Osteoblast (primary cell): ENCODE results near the gene ERAS. TPM values are rescaled to one million over a fixed set of nuclear protein-coding genes. Genes with fewer than 3 reads are reported as not detected.
A peak's percentile ranks its signal among the peaks of the same experiment; 100 is the strongest.
"Not testable (repeated sequence)": the region's sequence is repeated elsewhere in the genome, so short reads cannot be mapped to it uniquely, and the experiment has no call there.

Experiments used
- DNase-seq: peaks from one replicate; pipeline ENCODE4 v3.0.0; 2011; ENCODE audit warnings: low spot score, mixed read lengths; ENCODE audit not compliant: insufficient read length; ENCODE audit errors: missing footprints
- H2AFZ ChIP-seq: 2 replicates; pipeline ENCODE4 v1.6.0; 2011; ENCODE audit warnings: mild to moderate bottlenecking, low read length
- H3K27ac ChIP-seq: 2 replicates; pipeline ENCODE4 v1.5.1; 2011; ENCODE audit warnings: mild to moderate bottlenecking, low read depth, low read length, moderate library complexity
- H3K27me3 ChIP-seq: 2 replicates; pipeline ENCODE4 v1.6.0; 2012; ENCODE audit warnings: mild to moderate bottlenecking, control low read depth, inconsistent platforms, low read length, moderate library complexity; ENCODE audit not compliant: insufficient read depth
- H3K36me3 ChIP-seq: 2 replicates; pipeline ENCODE4 v1.5.1; 2011; ENCODE audit warnings: mild to moderate bottlenecking, low read length, control low read depth, moderate library complexity; ENCODE audit not compliant: insufficient read depth
- H3K4me1 ChIP-seq: 2 replicates; pipeline ENCODE4 v1.5.1; 2011; ENCODE audit warnings: mild to moderate bottlenecking, low read length, control low read depth, moderate library complexity; ENCODE audit not compliant: insufficient read depth
- H3K4me2 ChIP-seq: 2 replicates; pipeline ENCODE4 v1.6.0; 2011; ENCODE audit warnings: mild to moderate bottlenecking, low read length; ENCODE audit not compliant: insufficient read depth
- H3K4me3 ChIP-seq: fragments of 200-600 bp; sonication (generic); 3 replicates; pipeline ENCODE4 v1.5.1; 2012; ENCODE audit warnings: mild to moderate bottlenecking, low read length, inconsistent platforms; ENCODE audit not compliant: insufficient read depth
- H3K79me2 ChIP-seq: 2 replicates; pipeline ENCODE4 v1.6.0; 2012; ENCODE audit warnings: mild to moderate bottlenecking, low read length, control low read depth, inconsistent platforms; ENCODE audit not compliant: insufficient read depth
- H3K9me3 ChIP-seq: 2 replicates; pipeline ENCODE4 v1.5.1; 2011; ENCODE audit warnings: low read depth, low read length, control low read depth
- H4K20me1 ChIP-seq: 2 replicates; pipeline ENCODE4 v1.6.0; 2012; ENCODE audit warnings: mild to moderate bottlenecking, low read length, control low read depth; ENCODE audit not compliant: insufficient read depth
- CTCF ChIP-seq: IDR thresholded peaks from 2 replicates; pipeline ENCODE4 v1.5.1; 2011; ENCODE audit warnings: mild to moderate bottlenecking, low read depth, low read length, moderate library complexity; ENCODE audit errors: extremely low read depth
- total RNA-seq: library from RNA; depleted of rRNA; stranded (reverse); fragments of >200 nt; gene quantifications from 2 replicates; pipeline ENCODE4 v1.2.3, GENCODE V29; 2012

Gene ERAS
- total RNA-seq, 1 donor: not detected

GRCh38 chrX:48818098-48818497 lies 8.2 kb upstream of the ERAS start:
- H4K20me1 ChIP-seq: no peaks in the 10 kb centered on the region
- no peak overlapping the region for H2AFZ ChIP-seq
- H3K27me3 ChIP-seq: no peaks in the 10 kb centered on the region
- peaks cover 4% of the 10 kb centered on the region for H3K36me3 ChIP-seq
- no peak overlapping the region for H3K4me3 ChIP-seq
- no peak overlapping the region for H3K4me2 ChIP-seq
- H3K9me3 ChIP-seq: no peaks in the 10 kb centered on the region
- no peak for DNase-seq
- no peaks in the 10 kb centered on the region for H3K4me1 ChIP-seq
- H3K79me2 ChIP-seq: no peaks in the 10 kb centered on the region
- no peak overlapping the region for H3K27ac ChIP-seq
- no peak for TF ChIP-seq CTCF

DNA sequence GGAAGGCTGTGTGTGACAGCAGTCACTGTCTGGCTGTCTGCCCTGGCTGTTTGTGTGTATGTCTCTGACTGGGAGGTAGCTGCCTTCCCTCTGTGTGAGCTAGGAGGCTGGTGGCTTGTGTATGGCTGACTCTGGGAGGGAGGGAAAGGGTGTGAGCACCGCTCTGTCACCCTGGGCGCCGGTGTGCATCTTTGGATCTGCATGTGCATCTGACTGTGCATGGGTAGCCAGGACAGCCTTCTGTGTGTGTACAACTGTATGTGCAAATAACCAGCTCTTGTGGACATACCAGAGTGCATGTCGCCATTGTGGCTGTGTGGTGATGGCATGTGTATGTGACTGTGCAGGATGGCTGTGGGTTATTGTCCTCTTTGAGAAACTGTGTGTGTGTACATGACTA lies 7.4 kb upstream of the ERAS start:
- H3K4me2 ChIP-seq: no peak overlapping the region
- H3K79me2 ChIP-seq: no peaks in the 10 kb centered on the region
- H3K4me3 ChIP-seq: no peak overlapping the region
- no peaks in the 10 kb centered on the region for H4K20me1 ChIP-seq
- H2AFZ ChIP-seq: no peak overlapping the region
- TF ChIP-seq CTCF: no peak
- no peaks in the 10 kb centered on the region for H3K4me1 ChIP-seq
- no peaks in the 10 kb centered on the region for H3K27me3 ChIP-seq
- H3K27ac ChIP-seq: no peak overlapping the region
- no peaks in the 10 kb centered on the region for H3K9me3 ChIP-seq
- DNase-seq: peak; percentile 46
- H3K36me3 ChIP-seq: peaks cover 4% of the 10 kb centered on the region

DNA sequence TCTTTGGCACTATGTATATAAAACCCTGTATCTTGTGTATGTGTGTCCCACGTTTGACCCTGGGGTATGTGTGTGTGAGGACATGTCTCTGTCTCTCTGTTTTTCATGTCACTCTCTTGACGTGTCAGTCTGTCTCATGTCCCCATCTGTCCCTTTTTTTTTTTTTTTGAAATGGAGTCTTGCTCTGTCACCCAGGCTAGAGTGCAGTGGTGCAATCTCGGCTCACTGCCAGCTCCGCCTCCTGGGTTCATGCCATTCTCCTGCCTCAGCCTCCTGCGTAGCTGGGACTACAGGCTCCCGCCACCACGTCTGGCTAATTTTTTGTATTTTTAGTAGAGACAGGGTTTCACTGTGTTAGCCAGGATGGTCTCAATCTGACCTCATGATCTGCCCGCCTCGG lies 6.9 kb upstream of the ERAS start:
- H2AFZ ChIP-seq, H3K36me3 ChIP-seq, H3K27ac ChIP-seq, H3K79me2 ChIP-seq, H4K20me1 ChIP-seq, H3K4me1 ChIP-seq, H3K4me2 ChIP-seq, H3K4me3 ChIP-seq, H3K9me3 ChIP-seq, H3K27me3 ChIP-seq: not testable (repeated sequence)
- peak; percentile 32 for DNase-seq

DNA sequence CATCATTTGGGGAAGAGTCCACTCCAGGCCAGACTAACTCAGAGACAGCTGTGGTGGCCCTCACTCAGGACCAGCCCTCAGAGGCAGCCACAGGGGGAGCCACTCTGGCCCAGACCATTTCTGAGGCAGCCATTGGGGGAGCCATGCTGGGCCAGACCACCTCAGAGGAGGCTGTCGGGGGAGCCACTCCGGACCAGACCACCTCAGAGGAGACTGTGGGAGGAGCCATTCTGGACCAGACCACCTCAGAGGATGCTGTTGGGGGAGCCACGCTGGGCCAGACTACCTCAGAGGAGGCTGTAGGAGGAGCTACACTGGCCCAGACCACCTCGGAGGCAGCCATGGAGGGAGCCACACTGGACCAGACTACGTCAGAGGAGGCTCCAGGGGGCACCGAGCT lies 3.3 kb upstream of the ERAS start:
- no peak overlapping the region for H3K27ac ChIP-seq
- DNase-seq: peak; percentile 43

More for the DNA sequence above, 3.3 kb upstream of the ERAS start:
- H3K4me2 ChIP-seq: no peak overlapping the region
- H3K4me3 ChIP-seq: no peak overlapping the region
- H2AFZ ChIP-seq: no peak overlapping the region
- peaks cover 4% of the 10 kb centered on the region for H3K36me3 ChIP-seq
- no peaks in the 10 kb centered on the region for H3K4me1 ChIP-seq
- no peaks in the 10 kb centered on the region for H4K20me1 ChIP-seq
- no peaks in the 10 kb centered on the region for H3K9me3 ChIP-seq
- H3K79me2 ChIP-seq: no peaks in the 10 kb centered on the region
- TF ChIP-seq CTCF: no peak
- H3K27me3 ChIP-seq: no peaks in the 10 kb centered on the region
